ENCODE measurements around the gene CLTA. TPM values are rescaled to one million over a fixed set of nuclear protein-coding genes. Genes with fewer than 3 reads are reported as not detected.

CLTA gene
- total RNA-seq, 1 experiment from 2014 or later, result 269 TPM

- no peak overlapping the region for H3K4me3 ChIP-seq (ENCODE audit: low read depth, low read length)
- Mint-ChIP-seq H3K4me1 (ENCODE audit: low read depth, unreplicated experiment) (no peaks in the 10 kb centered on the region), H3K36me3 (ENCODE audit: insufficient read depth, unreplicated experiment) (peaks cover 92% of the 10 kb centered on the region), H3K27me3 (ENCODE audit: insufficient read depth, unreplicated experiment) (no peaks in the 10 kb centered on the region), H3K4me3 (ENCODE audit: unreplicated experiment) (no peak overlapping the region), H3K9me3 (ENCODE audit: unreplicated experiment) (no peaks in the 10 kb centered on the region), H3K27ac (ENCODE audit: unreplicated experiment) (no peak overlapping the region)
- CTCF ChIA-PET, result interaction anchor here (0.6 to 1.4 kb wide), 4 partner anchors 15 to 315 kb away, joined by 4 to 13 read pairs (median 8); partner anchors contain the start of genes CCIN and CLTA
- H3K27me3 ChIP-seq (replicated peaks; ENCODE audit: control insufficient read depth, insufficient read depth, low read length), result no peaks in the 10 kb centered on the region
- POLR2A ChIA-PET, result interaction anchor here (0.7 to 1.0 kb wide), 2 partner anchors 13 to 15 kb away, joined by 3 read pairs; no protein-coding TSS in a partner anchor
- no peaks in the 10 kb centered on the region for H3K9me3 ChIP-seq
- peak; percentile 47 to 59 for DNase-seq
- no peaks in the 10 kb centered on the region for H3K4me1 ChIP-seq
- TF ChIP-seq CTCF (IDR thresholded peaks at IDR 0.05; ENCODE audit: insufficient read depth in 1 of 2, low read depth in 1 of 2, low read length in 1 of 2, severe bottlenecking in 1 of 2, unreplicated experiment in 1 of 2), result peak; percentile 35 to 53
- peaks cover 9% of the 10 kb centered on the region for H3K36me3 ChIP-seq (ENCODE audit: control insufficient read depth, insufficient read depth, low read length)
- intact Hi-C loops (cut with micrococcal nuclease; ENCODE audit: unreplicated experiment), result no loop called here
- BruUV-seq (replicated peaks), result no TSS peak
Observed at GRCh38 chr9:36204906-36205547, 14.3 kb downstream of the CLTA start.

GRCh38 chr9:36207016-36207415, 16.3 kb downstream of the CLTA start:
- TF ChIP-seq CTCF (IDR thresholded peaks at IDR 0.05; ENCODE audit: insufficient read depth in 1 of 2, low read depth in 1 of 2, low read length in 1 of 2, severe bottlenecking in 1 of 2, unreplicated experiment in 1 of 2), result no peak
- ChIA-PET POLR2A (no interaction called here), CTCF (interaction anchor here (1.0 kb wide), 1 partner anchor 17 kb away, joined by 4 read pairs; the partner anchor contains the start of gene CLTA)
- H3K27me3 ChIP-seq (replicated peaks; ENCODE audit: control insufficient read depth, insufficient read depth, low read length), result no peaks in the 10 kb centered on the region
- H3K9me3 Mint-ChIP-seq (ENCODE audit: unreplicated experiment), result no peaks in the 10 kb centered on the region
- no peak for DNase-seq
- peaks cover 15% of the 10 kb centered on the region for H3K36me3 ChIP-seq (ENCODE audit: control insufficient read depth, insufficient read depth, low read length)
- H3K9me3 ChIP-seq, result no peaks in the 10 kb centered on the region
- H3K36me3 Mint-ChIP-seq (ENCODE audit: insufficient read depth, unreplicated experiment), result peaks cover 97% of the 10 kb centered on the region
- no peaks in the 10 kb centered on the region for H3K4me1 ChIP-seq
- intact Hi-C loops (cut with micrococcal nuclease; ENCODE audit: unreplicated experiment), result no loop called here
- no TSS peak for BruUV-seq (replicated peaks)
- H3K4me1 Mint-ChIP-seq (ENCODE audit: low read depth, unreplicated experiment), result no peaks in the 10 kb centered on the region
- no peak overlapping the region for H3K4me3 ChIP-seq (ENCODE audit: low read depth, low read length)
- H3K4me3 Mint-ChIP-seq (ENCODE audit: unreplicated experiment), result no peak overlapping the region
- no peak overlapping the region for H3K27ac Mint-ChIP-seq (ENCODE audit: unreplicated experiment)
- H3K27me3 Mint-ChIP-seq (ENCODE audit: insufficient read depth, unreplicated experiment), result no peaks in the 10 kb centered on the region

- H3K36me3 Mint-ChIP-seq (ENCODE audit: insufficient read depth, unreplicated experiment), result peaks cover 91% of the 10 kb centered on the region
- no peak for TF ChIP-seq CTCF (IDR thresholded peaks at IDR 0.05; ENCODE audit: insufficient read depth in 1 of 2, low read depth in 1 of 2, low read length in 1 of 2, severe bottlenecking in 1 of 2, unreplicated experiment in 1 of 2)
- H3K27ac Mint-ChIP-seq (ENCODE audit: unreplicated experiment), result no peak overlapping the region
- H3K36me3 ChIP-seq (ENCODE audit: control insufficient read depth, insufficient read depth, low read length), result peaks cover 15% of the 10 kb centered on the region
- H3K4me1 ChIP-seq, result no peaks in the 10 kb centered on the region
- H3K27me3 ChIP-seq (replicated peaks; ENCODE audit: control insufficient read depth, insufficient read depth, low read length), result no peaks in the 10 kb centered on the region
- no peak for DNase-seq
- H3K9me3 ChIP-seq, result no peaks in the 10 kb centered on the region
- BruUV-seq (replicated peaks), result no TSS peak
- intact Hi-C loops (cut with micrococcal nuclease; ENCODE audit: unreplicated experiment), result no loop called here
- ChIA-PET CTCF (no interaction called here), POLR2A (no interaction called here)
- H3K4me1 Mint-ChIP-seq (ENCODE audit: low read depth, unreplicated experiment), result no peaks in the 10 kb centered on the region
- no peaks in the 10 kb centered on the region for H3K27me3 Mint-ChIP-seq (ENCODE audit: insufficient read depth, unreplicated experiment)
- no peak overlapping the region for H3K4me3 Mint-ChIP-seq (ENCODE audit: unreplicated experiment)
- H3K4me3 ChIP-seq (ENCODE audit: low read depth, low read length), result no peak overlapping the region
- no peaks in the 10 kb centered on the region for H3K9me3 Mint-ChIP-seq (ENCODE audit: unreplicated experiment)
Observed at GRCh38 chr9:36207546-36208012, 16.9 kb downstream of the CLTA start.

Measured in Caco-2 (cell line).